Tibial nerve (tissue), 4 donors: Measurements from ENCODE around the gene C6orf58.

Source experiments
- EP300 ChIP-seq, 2 donors: sonication (generic); formaldehyde crosslinking; IDR thresholded peaks; one replicate each; pipeline ENCODE4 v1.6.1; 2017; ENCODE audit warnings: antibody characterized with exemption in 2 of 2, mild to moderate bottlenecking in 1 of 2
- POLR2A ChIP-seq, 2 donors: fragments of 450-650 bp; IDR thresholded peaks; one replicate each; pipeline ENCODE4 v1.6.1; 2017; ENCODE audit warnings: antibody characterized with exemption in 2 of 2, mild to moderate bottlenecking in 2 of 2, moderate library complexity in 2 of 2
- TF ChIP-seq, protein P1 (sequence below), 5 experiments: fragments of 200-600 bp in 3 of 5; fragments of 450-650 bp in 2 of 5; sonication (generic) in 3 of 5; IDR thresholded peaks; one replicate each; pipeline ENCODE4 v1.5.1; 2016 to 2019; ENCODE audit warnings: antibody characterized with exemption in 5 of 5, mild to moderate bottlenecking in 3 of 5, moderate library complexity in 2 of 5

DNA sequence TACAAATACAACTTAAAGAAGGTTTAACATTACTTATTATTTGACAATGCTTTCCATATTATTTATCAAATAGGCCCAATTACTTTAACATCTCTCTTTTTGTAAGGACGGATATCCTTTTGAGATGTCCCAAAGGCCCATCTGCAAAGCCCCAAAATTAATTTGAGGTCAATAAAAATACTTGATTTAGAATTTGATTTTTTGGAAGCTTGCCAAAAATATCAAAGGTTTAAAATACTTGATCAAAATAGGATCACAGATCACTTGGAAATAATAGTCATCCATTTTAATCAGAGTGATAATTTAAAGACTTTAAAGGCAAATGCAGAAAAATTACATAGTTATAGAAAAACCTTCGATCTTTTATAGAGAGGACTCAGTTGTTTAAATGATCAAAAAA is 8.1 kb downstream of the C6orf58 start:
- TF ChIP-seq, protein P1, sequence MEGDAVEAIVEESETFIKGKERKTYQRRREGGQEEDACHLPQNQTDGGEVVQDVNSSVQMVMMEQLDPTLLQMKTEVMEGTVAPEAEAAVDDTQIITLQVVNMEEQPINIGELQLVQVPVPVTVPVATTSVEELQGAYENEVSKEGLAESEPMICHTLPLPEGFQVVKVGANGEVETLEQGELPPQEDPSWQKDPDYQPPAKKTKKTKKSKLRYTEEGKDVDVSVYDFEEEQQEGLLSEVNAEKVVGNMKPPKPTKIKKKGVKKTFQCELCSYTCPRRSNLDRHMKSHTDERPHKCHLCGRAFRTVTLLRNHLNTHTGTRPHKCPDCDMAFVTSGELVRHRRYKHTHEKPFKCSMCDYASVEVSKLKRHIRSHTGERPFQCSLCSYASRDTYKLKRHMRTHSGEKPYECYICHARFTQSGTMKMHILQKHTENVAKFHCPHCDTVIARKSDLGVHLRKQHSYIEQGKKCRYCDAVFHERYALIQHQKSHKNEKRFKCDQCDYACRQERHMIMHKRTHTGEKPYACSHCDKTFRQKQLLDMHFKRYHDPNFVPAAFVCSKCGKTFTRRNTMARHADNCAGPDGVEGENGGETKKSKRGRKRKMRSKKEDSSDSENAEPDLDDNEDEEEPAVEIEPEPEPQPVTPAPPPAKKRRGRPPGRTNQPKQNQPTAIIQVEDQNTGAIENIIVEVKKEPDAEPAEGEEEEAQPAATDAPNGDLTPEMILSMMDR (IDR thresholded peaks at IDR 0.05), result no peak
- TF ChIP-seq POLR2A (IDR thresholded peaks at IDR 0.05) (no peak), EP300 (IDR thresholded peaks at IDR 0.05) (no peak)
